Measurements from ENCODE around the gene VPS13A.
"Not testable (repeated sequence)": the region's sequence is repeated elsewhere in the genome, so short reads cannot be mapped to it uniquely, and the experiment has no call there.

The VPS13A gene

GRCh38 chr9:77221431-77221830, 44.1 kb downstream of the VPS13A start:
- no peak overlapping the region for H3K4me3 ChIP-seq (ENCODE audit: insufficient read length, low read depth)
- no peaks in the 10 kb centered on the region for H3K27me3 ChIP-seq (ENCODE audit: insufficient read depth, insufficient read length)
- no peak for DNase-seq (ENCODE audit: low read depth, low spot score)
- TF ChIP-seq YY1 (IDR thresholded peaks at IDR 0.05; ENCODE audit: insufficient read depth, insufficient read length) (no peak), ZNF274 (IDR thresholded peaks at IDR 0.05; ENCODE audit: low read depth, low read length) (no peak)
- H3K9me3 ChIP-seq (ENCODE audit: insufficient read depth, low read length) = no peaks in the 10 kb centered on the region
- peaks cover 7% of the 10 kb centered on the region for H3K36me3 ChIP-seq (ENCODE audit: insufficient read depth, insufficient read length, low read length)
- H3K4me1 ChIP-seq (ENCODE audit: insufficient read depth, insufficient read length) = no peaks in the 10 kb centered on the region
- H3K9ac ChIP-seq (ENCODE audit: insufficient read length, low read depth) = no peak overlapping the region

DNA sequence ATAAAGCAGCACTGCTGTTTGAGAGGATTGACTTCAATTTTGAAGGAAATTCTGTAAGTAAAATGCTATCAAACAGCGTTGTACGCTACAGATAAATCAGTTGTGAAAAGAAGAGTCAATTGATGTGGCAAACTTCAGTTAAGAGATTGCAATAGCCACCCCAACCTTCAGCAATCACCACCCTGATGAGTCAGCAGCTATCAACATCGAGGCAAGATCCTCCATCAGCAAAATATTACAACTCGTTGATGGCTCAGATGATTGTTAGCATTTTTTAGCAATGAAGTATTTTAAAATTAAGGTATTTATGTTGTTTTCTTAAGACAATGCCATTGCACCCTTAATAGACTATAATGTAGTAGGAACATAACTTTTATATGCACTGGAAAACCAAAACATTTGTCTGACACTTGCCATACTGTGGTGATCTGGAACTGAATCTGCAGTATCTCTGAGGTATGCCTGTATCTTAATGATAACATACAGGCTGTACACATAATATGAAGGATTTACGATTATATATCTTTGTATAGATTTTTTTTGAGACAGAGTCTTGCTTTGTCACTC, 47.5 kb downstream of the VPS13A start:
- H3K4me1 ChIP-seq (ENCODE audit: insufficient read depth, insufficient read length) = no peaks in the 10 kb centered on the region
- DNase-seq (ENCODE audit: low read depth, low spot score) = no peak
- H3K4me3 ChIP-seq (ENCODE audit: insufficient read length, low read depth) = no peak overlapping the region
- H3K9me3 ChIP-seq (ENCODE audit: insufficient read depth, low read length) = peaks cover 4% of the 10 kb centered on the region; the same call in 1 of the 2 replicates
- peaks cover 29% of the 10 kb centered on the region for H3K36me3 ChIP-seq (ENCODE audit: insufficient read depth, insufficient read length, low read length)
- no peaks in the 10 kb centered on the region for H3K27me3 ChIP-seq (ENCODE audit: insufficient read depth, insufficient read length)
- TF ChIP-seq YY1 (IDR thresholded peaks at IDR 0.05; ENCODE audit: insufficient read depth, insufficient read length) (no peak), SUZ12 (IDR thresholded peaks at IDR 0.05; ENCODE audit: extremely low read depth, insufficient read depth, insufficient read length) (no peak), ZNF274 (IDR thresholded peaks at IDR 0.05; ENCODE audit: low read depth, low read length) (no peak)
- no peak overlapping the region for H3K9ac ChIP-seq (ENCODE audit: insufficient read length, low read depth)

GRCh38 chr9:77236693-77237092, 59.4 kb downstream of the VPS13A start:
- no peak for TF ChIP-seq YY1 (IDR thresholded peaks at IDR 0.05; ENCODE audit: insufficient read depth, insufficient read length)
- TF ChIP-seq SUZ12 (IDR thresholded peaks at IDR 0.05; ENCODE audit: extremely low read depth, insufficient read depth, insufficient read length) = no peak
- TF ChIP-seq ZNF274 (IDR thresholded peaks at IDR 0.05; ENCODE audit: low read depth, low read length) = no peak

DNA sequence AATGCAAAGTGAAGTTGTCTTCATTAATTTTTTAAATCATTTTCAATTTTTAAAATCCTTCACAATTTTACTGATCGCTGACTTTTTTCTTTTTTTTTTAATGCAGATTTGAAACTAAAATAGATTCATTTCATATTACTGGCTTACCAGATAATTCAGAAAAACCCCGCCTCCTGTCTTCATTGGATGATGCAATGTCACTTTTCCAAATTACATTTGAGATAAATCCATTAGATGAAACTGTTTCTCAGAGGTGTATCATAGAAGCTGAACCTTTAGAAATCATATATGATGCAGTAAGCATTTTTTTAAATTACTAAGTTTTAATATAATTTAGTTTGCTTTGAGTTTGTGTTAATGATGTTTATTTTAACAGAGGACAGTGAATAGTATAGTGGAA, 60.6 kb downstream of the VPS13A start:
- H3K4me3 ChIP-seq (ENCODE audit: insufficient read length, low read depth) = no peak overlapping the region
- H3K9me3 ChIP-seq (ENCODE audit: insufficient read depth, low read length) = no peaks in the 10 kb centered on the region
- H3K36me3 ChIP-seq (ENCODE audit: insufficient read depth, insufficient read length, low read length) = no peaks in the 10 kb centered on the region
- TF ChIP-seq YY1 (IDR thresholded peaks at IDR 0.05; ENCODE audit: insufficient read depth, insufficient read length) (no peak), ZNF274 (IDR thresholded peaks at IDR 0.05; ENCODE audit: low read depth, low read length) (no peak), SUZ12 (IDR thresholded peaks at IDR 0.05; ENCODE audit: extremely low read depth, insufficient read depth, insufficient read length) (no peak)
- no peak for DNase-seq (ENCODE audit: low read depth, low spot score)
- H3K9ac ChIP-seq (ENCODE audit: insufficient read length, low read depth) = no peak overlapping the region
- no peaks in the 10 kb centered on the region for H3K4me1 ChIP-seq (ENCODE audit: insufficient read depth, insufficient read length)
- no peaks in the 10 kb centered on the region for H3K27me3 ChIP-seq (ENCODE audit: insufficient read depth, insufficient read length)

More at GRCh38 chr9:77236693-77237092, 59.4 kb downstream of the VPS13A start:
- Histone ChIP-seq H3K4me3 (ENCODE audit: insufficient read length, low read depth) (no peak overlapping the region), H3K9me3 (ENCODE audit: insufficient read depth, low read length) (0 out of 2 replicates have a peak, but pooled peaks cover 3% of the 10 kb centered on the region), H3K9ac (ENCODE audit: insufficient read length, low read depth) (no peak overlapping the region), H3K4me1 (ENCODE audit: insufficient read depth, insufficient read length) (no peaks in the 10 kb centered on the region), H3K27me3 (ENCODE audit: insufficient read depth, insufficient read length) (no peaks in the 10 kb centered on the region), H3K36me3 (ENCODE audit: insufficient read depth, insufficient read length, low read length) (no peaks in the 10 kb centered on the region)
- DNase-seq (ENCODE audit: low read depth, low spot score) = no peak

DNA sequence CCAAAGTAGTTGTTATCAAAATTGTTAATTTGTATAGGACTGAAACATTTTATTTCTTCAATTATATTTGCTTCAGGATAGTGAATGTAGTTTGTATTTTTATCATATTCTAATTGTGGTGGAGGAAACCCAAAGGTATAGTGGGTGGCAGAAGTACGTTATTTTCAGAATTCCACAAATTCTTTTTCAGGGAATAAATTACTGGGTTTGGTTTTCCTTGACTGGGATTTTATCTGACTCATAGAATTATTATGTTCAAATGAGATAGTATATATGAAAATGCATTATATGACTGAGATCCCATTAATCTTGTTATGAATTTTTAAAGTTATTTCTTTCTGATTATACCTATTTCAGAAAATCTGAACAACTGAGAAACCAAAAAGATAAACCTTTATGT, 73.7 kb downstream of the VPS13A start:
- Histone ChIP-seq H3K9ac (ENCODE audit: insufficient read length, low read depth) (no peak overlapping the region), H3K9me3 (ENCODE audit: insufficient read depth, low read length) (no peaks in the 10 kb centered on the region), H3K36me3 (ENCODE audit: insufficient read depth, insufficient read length, low read length) (no peaks in the 10 kb centered on the region), H3K27me3 (ENCODE audit: insufficient read depth, insufficient read length) (no peaks in the 10 kb centered on the region), H3K4me1 (ENCODE audit: insufficient read depth, insufficient read length) (no peaks in the 10 kb centered on the region), H3K4me3 (ENCODE audit: insufficient read length, low read depth) (no peak overlapping the region)
- DNase-seq (ENCODE audit: low read depth, low spot score) = no peak
- no peak for TF ChIP-seq ZNF274 (IDR thresholded peaks at IDR 0.05; ENCODE audit: low read depth, low read length)
- no peak for TF ChIP-seq SUZ12 (IDR thresholded peaks at IDR 0.05; ENCODE audit: extremely low read depth, insufficient read depth, insufficient read length)

- Histone ChIP-seq H3K36me3 (ENCODE audit: insufficient read depth, insufficient read length, low read length) (no peaks in the 10 kb centered on the region), H3K9ac (ENCODE audit: insufficient read length, low read depth) (no peak overlapping the region), H3K4me3 (ENCODE audit: insufficient read length, low read depth) (no peak overlapping the region), H3K27me3 (ENCODE audit: insufficient read depth, insufficient read length) (no peaks in the 10 kb centered on the region), H3K4me1 (ENCODE audit: insufficient read depth, insufficient read length) (no peaks in the 10 kb centered on the region), H3K9me3 (ENCODE audit: insufficient read depth, low read length) (no peaks in the 10 kb centered on the region)
- no peak for TF ChIP-seq YY1 (IDR thresholded peaks at IDR 0.05; ENCODE audit: insufficient read depth, insufficient read length)
- no peak for TF ChIP-seq SUZ12 (IDR thresholded peaks at IDR 0.05; ENCODE audit: extremely low read depth, insufficient read depth, insufficient read length)
- no peak for TF ChIP-seq ZNF274 (IDR thresholded peaks at IDR 0.05; ENCODE audit: low read depth, low read length)
- no peak for DNase-seq (ENCODE audit: low read depth, low spot score)
These were observed 79.9 kb downstream of the VPS13A start for GRCh38 chr9:77257275-77257674.

DNA sequence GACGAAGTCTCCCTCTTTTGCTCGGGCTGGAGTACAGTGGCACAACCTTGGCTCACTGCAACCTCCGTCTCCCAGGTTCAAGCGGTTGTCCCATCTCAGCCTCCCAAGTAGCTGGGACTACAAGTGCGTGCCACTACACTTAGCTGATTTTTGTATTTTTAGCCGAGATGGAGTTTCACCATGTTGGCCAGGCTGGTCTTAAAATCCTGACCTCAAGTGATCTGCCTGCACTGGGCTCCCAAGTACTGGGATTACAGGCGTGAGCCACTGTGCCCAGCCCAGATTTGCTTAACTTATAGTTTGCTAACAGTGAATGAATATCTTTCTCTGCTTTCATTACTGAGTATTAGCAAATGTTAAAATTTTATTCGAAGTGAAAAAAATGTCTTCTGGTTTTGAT, 84.3 kb downstream of the VPS13A start:
- TF ChIP-seq ZNF274 (IDR thresholded peaks at IDR 0.05; ENCODE audit: low read depth, low read length) (no peak), YY1 (IDR thresholded peaks at IDR 0.05; ENCODE audit: insufficient read depth, insufficient read length) (no peak)
- no peak for DNase-seq (ENCODE audit: low read depth, low spot score)
- no peaks in the 10 kb centered on the region for H3K36me3 ChIP-seq (ENCODE audit: insufficient read depth, insufficient read length, low read length)

DNA sequence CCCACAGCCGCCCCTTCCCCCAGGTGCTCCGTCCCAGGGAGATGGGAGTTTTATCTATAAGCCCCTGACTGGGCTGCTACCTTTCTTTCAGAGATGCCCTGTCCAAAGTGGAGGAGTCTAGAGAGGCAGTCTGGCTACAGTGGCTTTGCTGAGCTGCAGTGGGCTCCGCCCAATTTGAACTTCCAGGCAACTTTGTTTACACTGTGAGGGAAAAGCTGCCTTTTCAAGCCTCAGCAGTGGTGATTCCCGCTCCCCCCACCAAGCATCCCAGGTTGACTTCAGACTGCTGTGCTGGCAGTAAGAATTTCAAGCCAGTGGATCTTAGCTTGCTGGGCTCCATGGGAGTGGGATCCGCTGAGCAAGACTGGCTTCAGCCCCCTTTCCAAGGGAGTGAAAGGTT, 90.4 kb downstream of the VPS13A start:
- not testable (repeated sequence) for H3K27me3 ChIP-seq (ENCODE audit: insufficient read depth, insufficient read length); H3K36me3 ChIP-seq (ENCODE audit: insufficient read depth, insufficient read length, low read length); H3K9me3 ChIP-seq (ENCODE audit: insufficient read depth, low read length); H3K4me1 ChIP-seq (ENCODE audit: insufficient read depth, insufficient read length); H3K4me3 ChIP-seq (ENCODE audit: insufficient read length, low read depth); H3K9ac ChIP-seq (ENCODE audit: insufficient read length, low read depth)
- DNase-seq (ENCODE audit: low read depth, low spot score) = peak; percentile 48

More for the DNA sequence above, 84.3 kb downstream of the VPS13A start:
- Histone ChIP-seq H3K9me3 (ENCODE audit: insufficient read depth, low read length) (no peaks in the 10 kb centered on the region), H3K27me3 (ENCODE audit: insufficient read depth, insufficient read length) (no peaks in the 10 kb centered on the region), H3K4me1 (ENCODE audit: insufficient read depth, insufficient read length) (no peaks in the 10 kb centered on the region), H3K9ac (ENCODE audit: insufficient read length, low read depth) (no peak overlapping the region), H3K4me3 (ENCODE audit: insufficient read length, low read depth) (no peak overlapping the region)

Measured in NT2/D1 (cell line).